Keratinocyte (primary cell): ENCODE data around the gene INAFM2. TPM values are rescaled to one million over a fixed set of nuclear protein-coding genes. Genes with fewer than 3 reads are reported as not detected.

Source experiments
- DNase-seq: peaks from one replicate; pipeline ENCODE4 v3.0.0-alpha.2; 2011; ENCODE audit warnings: low read depth, missing footprints, low spot score
- FAIRE-seq: peaks from 2 replicates; lab custom pipeline; 2011; peaks lifted over from hg19 to GRCh38; lab: Jason Lieb, UNC
- H2AFZ ChIP-seq: 2 replicates; pipeline ENCODE4 v1.6.0; 2012; ENCODE audit warnings: low read length, control low read depth, inconsistent platforms; ENCODE audit not compliant: control insufficient read depth
- H3K27ac ChIP-seq: 2 replicates; pipeline ENCODE4 v1.5.1; 2011; ENCODE audit warnings: low read length; ENCODE audit not compliant: control insufficient read depth, insufficient read depth
- H3K27me3 ChIP-seq: 3 replicates; pipeline ENCODE4 v1.6.0; 2011; ENCODE audit warnings: low read length; ENCODE audit not compliant: control insufficient read depth, insufficient read depth; ENCODE audit errors: extremely low read depth
- H3K36me3 ChIP-seq, 2 experiments: 2 replicates in 1 of 2; 3 replicates in 1 of 2; pipeline ENCODE4 v1.5.1; 2011; ENCODE audit warnings: low read length in 2 of 2, mild to moderate bottlenecking in 1 of 2; ENCODE audit not compliant: control insufficient read depth in 2 of 2, insufficient read depth in 2 of 2; ENCODE audit errors: extremely low read depth in 1 of 2
- H3K4me1 ChIP-seq: 3 replicates; pipeline ENCODE4 v1.5.1; 2011; ENCODE audit warnings: low read length; ENCODE audit not compliant: control insufficient read depth, insufficient read depth; ENCODE audit errors: extremely low read depth
- H3K4me2 ChIP-seq: 3 replicates; pipeline ENCODE4 v1.6.0; 2011; ENCODE audit warnings: low read depth, low read length; ENCODE audit not compliant: control insufficient read depth, insufficient read depth; ENCODE audit errors: extremely low read depth
- H3K4me3 ChIP-seq, 3 experiments: fragments of 200-600 bp in 1 of 3; sonication (generic) in 1 of 3; 2 replicates in 2 of 3; 3 replicates in 1 of 3; pipeline ENCODE4 v1.5.1; 2011 to 2016; ENCODE audit warnings: low read length in 3 of 3, mild to moderate bottlenecking in 3 of 3, control low read depth in 2 of 3, inconsistent platforms in 1 of 3, low read depth in 1 of 3, mixed read lengths in 1 of 3, mixed run types in 1 of 3, moderate library complexity in 1 of 3; ENCODE audit not compliant: control insufficient read depth in 2 of 3, insufficient read depth in 2 of 3; ENCODE audit errors: extremely low read depth in 1 of 3
- H3K79me2 ChIP-seq: 2 replicates; pipeline ENCODE4 v1.6.0; 2012; ENCODE audit warnings: low read length; ENCODE audit not compliant: control insufficient read depth, insufficient read depth
- H3K9ac ChIP-seq: 3 replicates; pipeline ENCODE4 v1.6.0; 2011; ENCODE audit warnings: low read length; ENCODE audit not compliant: control insufficient read depth, insufficient read depth; ENCODE audit errors: extremely low read depth
- H3K9me1 ChIP-seq: 3 replicates; pipeline ENCODE4 v1.6.0; 2011; ENCODE audit warnings: low read length; ENCODE audit not compliant: control insufficient read depth, insufficient read depth; ENCODE audit errors: extremely low read depth
- H3K9me3 ChIP-seq: 2 replicates; pipeline ENCODE4 v1.5.1; 2012; ENCODE audit warnings: low read depth, low read length; ENCODE audit not compliant: control insufficient read depth
- H4K20me1 ChIP-seq: 3 replicates; pipeline ENCODE4 v1.6.0; 2011; ENCODE audit warnings: low read length; ENCODE audit not compliant: control insufficient read depth, insufficient read depth; ENCODE audit errors: extremely low read depth
- EZH2 ChIP-seq: IDR thresholded peaks from one replicate; pipeline ENCODE4 v1.6.1; 2012; ENCODE audit warnings: inconsistent platforms, mild to moderate bottlenecking, low read length, moderate library complexity
- dilution Hi-C: fragments of 300-500 bp; cut with MboI; formaldehyde crosslinking; loops from one replicate; pipeline ENCODE4 v1.7.0; 2020; ENCODE audit warnings: low sequenced_read_pairs; ENCODE audit not compliant: extremely low pct_ligation_motif_present
- polyA plus RNA-seq, 5 experiments: library from polyadenylated mRNA; depleted of rRNA in 3 of 5; stranded (reverse) in 3 of 5; stranded (forward) in 1 of 5; unstranded in 1 of 5; fragments of >200 nt; gene quantifications; 1 replicate in 1 of 5; 2 replicates in 3 of 5; 3 replicates in 1 of 5; pipeline versions ENCODE4 v1.2.1 to v1.2.3, GENCODE V29; 2011 to 2012; ENCODE audit warnings: missing spikeins in 2 of 5, low read depth in 1 of 5, low replicate concordance in 1 of 5
- TF ChIP-seq, protein P1 (sequence below), 3 experiments: IDR thresholded peaks in 1 of 3; conservative IDR thresholded peaks in 1 of 3; optimal IDR thresholded peaks in 1 of 3; 2 replicates in 2 of 3; 3 replicates in 1 of 3; pipeline versions ENCODE3 to v1.5.1; 2011; ENCODE audit warnings: low read length in 3 of 3, mild to moderate bottlenecking in 3 of 3, moderate library complexity in 2 of 3, control low read depth in 1 of 3, inconsistent platforms in 1 of 3; ENCODE audit not compliant: insufficient read depth in 2 of 3; ENCODE audit errors: extremely low read depth in 1 of 3

Gene INAFM2
- polyA plus RNA-seq, 1 donor (not counting 4 experiments of a cell fraction or from before 2014, with no cell fraction given): 15.2 TPM

GRCh38 chr15:40296561-40297230 lies 26.8 kb upstream of the INAFM2 start:
- Histone ChIP-seq H3K27ac (no peak overlapping the region), H3K9me1 (no peaks in the 10 kb centered on the region), H3K27me3 (peaks cover 35% of the 10 kb centered on the region), H3K79me2 (no peaks in the 10 kb centered on the region), H3K36me3 (no peaks in the 10 kb centered on the region), H2AFZ (no peak overlapping the region), H3K4me3 (no peak overlapping the region), H4K20me1 (no peaks in the 10 kb centered on the region), H3K4me2 (no peak overlapping the region), H3K4me1 (no peaks in the 10 kb centered on the region), H3K9ac (no peak overlapping the region), H3K9me3 (no peaks in the 10 kb centered on the region)
- DNase-seq (no peak), FAIRE-seq (no peak)
- dilution Hi-C loops: no loop called here
- TF ChIP-seq, protein P1, sequence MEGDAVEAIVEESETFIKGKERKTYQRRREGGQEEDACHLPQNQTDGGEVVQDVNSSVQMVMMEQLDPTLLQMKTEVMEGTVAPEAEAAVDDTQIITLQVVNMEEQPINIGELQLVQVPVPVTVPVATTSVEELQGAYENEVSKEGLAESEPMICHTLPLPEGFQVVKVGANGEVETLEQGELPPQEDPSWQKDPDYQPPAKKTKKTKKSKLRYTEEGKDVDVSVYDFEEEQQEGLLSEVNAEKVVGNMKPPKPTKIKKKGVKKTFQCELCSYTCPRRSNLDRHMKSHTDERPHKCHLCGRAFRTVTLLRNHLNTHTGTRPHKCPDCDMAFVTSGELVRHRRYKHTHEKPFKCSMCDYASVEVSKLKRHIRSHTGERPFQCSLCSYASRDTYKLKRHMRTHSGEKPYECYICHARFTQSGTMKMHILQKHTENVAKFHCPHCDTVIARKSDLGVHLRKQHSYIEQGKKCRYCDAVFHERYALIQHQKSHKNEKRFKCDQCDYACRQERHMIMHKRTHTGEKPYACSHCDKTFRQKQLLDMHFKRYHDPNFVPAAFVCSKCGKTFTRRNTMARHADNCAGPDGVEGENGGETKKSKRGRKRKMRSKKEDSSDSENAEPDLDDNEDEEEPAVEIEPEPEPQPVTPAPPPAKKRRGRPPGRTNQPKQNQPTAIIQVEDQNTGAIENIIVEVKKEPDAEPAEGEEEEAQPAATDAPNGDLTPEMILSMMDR (optimal IDR thresholded peaks at IDR 0.05 in 1 of 3, IDR thresholded peaks at IDR 0.05 in 1 of 3, conservative IDR thresholded peaks at IDR 0.05 in 1 of 3; ENCODE audit: extremely low read depth in 1 of 3, insufficient read depth in 2 of 3, low read length in 3 of 3): no peak
- TF ChIP-seq EZH2: no peak

GRCh38 chr15:40297356-40297755 lies 26.1 kb upstream of the INAFM2 start:
- no peak for FAIRE-seq
- Histone ChIP-seq H3K4me3 (no peak overlapping the region), H4K20me1 (no peaks in the 10 kb centered on the region), H3K4me2 (no peak overlapping the region), H3K36me3 (no peaks in the 10 kb centered on the region), H3K27me3 (peaks cover 28% of the 10 kb centered on the region), H3K9me1 (no peaks in the 10 kb centered on the region), H3K79me2 (no peaks in the 10 kb centered on the region), H3K4me1 (no peaks in the 10 kb centered on the region), H3K9me3 (no peaks in the 10 kb centered on the region), H3K9ac (no peak overlapping the region), H3K27ac (no peak overlapping the region), H2AFZ (no peak overlapping the region)
- no peak for DNase-seq
- TF ChIP-seq EZH2: no peak
- TF ChIP-seq, protein P1 (optimal IDR thresholded peaks at IDR 0.05 in 1 of 3, IDR thresholded peaks at IDR 0.05 in 1 of 3, conservative IDR thresholded peaks at IDR 0.05 in 1 of 3; ENCODE audit: extremely low read depth in 1 of 3, insufficient read depth in 2 of 3, low read length in 3 of 3): no peak
- dilution Hi-C loops: no loop called here
